CD14-positive monocyte (primary cell): ENCODE measurements around the gene RPLP1. TPM values are rescaled to one million over a fixed set of nuclear protein-coding genes. Genes with fewer than 3 reads are reported as not detected.

Experiments used
- DNase-seq, 3 donors: peaks; one replicate each; pipeline ENCODE4 v3.0.0-alpha.2; 2011 to 2022
- H2AFZ ChIP-seq: 2 replicates; pipeline ENCODE4 v1.6.0; 2012; ENCODE audit warnings: mild to moderate bottlenecking, low read depth, low read length, inconsistent platforms; ENCODE audit not compliant: insufficient read depth, poor library complexity, severe bottlenecking
- H3K27ac ChIP-seq, 2 donors: 1 replicate in 1 of 2; 2 replicates in 1 of 2; pipeline ENCODE4 v1.5.1; 2012 to 2013; ENCODE audit warnings: low read length in 2 of 2, control low read depth in 1 of 2, inconsistent platforms in 1 of 2, low read depth in 1 of 2, mild to moderate bottlenecking in 1 of 2
- H3K27me3 ChIP-seq, 2 donors: one replicate each; pipeline versions ENCODE4 v1.6.0 to v1.6.1; 2011 to 2013; ENCODE audit warnings: low read length in 2 of 2; ENCODE audit not compliant: control insufficient read depth in 2 of 2, insufficient read depth in 2 of 2
- H3K36me3 ChIP-seq, 2 donors: replicated peaks in 1 of 2; 1 replicate in 1 of 2; 2 replicates in 1 of 2; pipeline versions ENCODE4 v1.5.1 to v1.6.1; 2012 to 2013; ENCODE audit warnings: low read length in 2 of 2, control low read depth in 1 of 2, inconsistent platforms in 1 of 2, mild to moderate bottlenecking in 1 of 2; ENCODE audit not compliant: insufficient read depth in 2 of 2, control insufficient read depth in 1 of 2
- H3K4me1 ChIP-seq, 2 donors: 1 replicate in 1 of 2; 2 replicates in 1 of 2; pipeline versions ENCODE4 v1.5.1 to v1.6.1; 2012 to 2013; ENCODE audit warnings: low read length in 2 of 2, control low read depth in 1 of 2, inconsistent platforms in 1 of 2, mild to moderate bottlenecking in 1 of 2, moderate library complexity in 1 of 2; ENCODE audit not compliant: insufficient read depth in 2 of 2, control insufficient read depth in 1 of 2
- H3K4me2 ChIP-seq: replicated peaks from 2 replicates; pipeline ENCODE3; 2012; ENCODE audit warnings: low read length, moderate library complexity, mild to moderate bottlenecking; ENCODE audit not compliant: poor library complexity, severe bottlenecking; ENCODE audit errors: extremely low read depth
- H3K4me3 ChIP-seq, 3 experiments: fragments of 200-600 bp in 1 of 3; sonication (generic) in 1 of 3; replicated peaks in 1 of 3; 1 replicate in 2 of 3; 2 replicates in 1 of 3; pipeline ENCODE4 v1.5.1; 2011 to 2013; ENCODE audit warnings: low read length in 3 of 3, mild to moderate bottlenecking in 3 of 3, control low read depth in 2 of 3, low read depth in 2 of 3, inconsistent platforms in 1 of 3, moderate library complexity in 1 of 3
- H3K79me2 ChIP-seq: 2 replicates; pipeline ENCODE4 v1.6.0; 2012; ENCODE audit warnings: mild to moderate bottlenecking, control low read depth, inconsistent platforms, low read length, moderate library complexity; ENCODE audit not compliant: insufficient read depth
- H3K9ac ChIP-seq: 2 replicates; pipeline ENCODE4 v1.6.0; 2017; ENCODE audit warnings: low read length, mild to moderate bottlenecking; ENCODE audit not compliant: insufficient read depth, poor library complexity, severe bottlenecking
- H3K9me3 ChIP-seq, 2 donors: replicated peaks in 1 of 2; 1 replicate in 1 of 2; 2 replicates in 1 of 2; pipeline versions ENCODE4 v1.5.1 to v1.6.1; 2012 to 2013; ENCODE audit warnings: low read length in 2 of 2, control low read depth in 1 of 2; ENCODE audit not compliant: control insufficient read depth in 1 of 2, insufficient read depth in 1 of 2
- H4K20me1 ChIP-seq: 2 replicates; pipeline ENCODE4 v1.6.0; 2012; ENCODE audit warnings: mild to moderate bottlenecking, low read length, control low read depth, moderate library complexity; ENCODE audit not compliant: insufficient read depth
- H3K27ac Mint-ChIP-seq, 7 donors: one replicate each; pipeline ENCODE4 v1.8.0; 2020; ENCODE audit warnings: mild to moderate bottlenecking in 7 of 7, mixed read lengths in 7 of 7, moderate library complexity in 6 of 7, inconsistent platforms in 2 of 7
- H3K27me3 Mint-ChIP-seq, 3 donors: one replicate each; pipeline ENCODE4 v1.8.0; 2021 to 2022; ENCODE audit warnings: low read depth in 3 of 3, mild to moderate bottlenecking in 3 of 3, mixed read lengths in 3 of 3, moderate library complexity in 3 of 3, inconsistent platforms in 1 of 3
- H3K36me3 Mint-ChIP-seq, 2 donors: one replicate each; pipeline ENCODE4 v1.8.0; 2020; ENCODE audit warnings: mixed read lengths in 2 of 2, inconsistent platforms in 1 of 2, mild to moderate bottlenecking in 1 of 2
- H3K4me1 Mint-ChIP-seq: one replicate; pipeline ENCODE4 v1.8.0; 2020; ENCODE audit warnings: mild to moderate bottlenecking, mixed read lengths
- H3K4me3 Mint-ChIP-seq, 2 donors: one replicate each; pipeline ENCODE4 v1.8.0; 2020; ENCODE audit warnings: mild to moderate bottlenecking in 2 of 2, mixed read lengths in 2 of 2, moderate library complexity in 1 of 2
- H3K9me3 Mint-ChIP-seq, 7 donors: one replicate each; pipeline ENCODE4 v1.8.0; 2020 to 2022; ENCODE audit warnings: mixed read lengths in 7 of 7, mild to moderate bottlenecking in 6 of 7, moderate library complexity in 6 of 7, inconsistent platforms in 2 of 7
- CTCF ChIP-seq: fragments of 200-600 bp; IDR thresholded peaks from one replicate; pipeline ENCODE4 v1.8.0; 2022; ENCODE audit warnings: antibody characterized with exemption, mild to moderate bottlenecking
- WGBS: methylation state at CpG from one replicate; pipeline ENCODE4 v1.1.5; 2013; ENCODE audit warnings: missing lambda C conversion rate; ENCODE audit not compliant: insufficient coverage; 5-methylcytosine and 5-hydroxymethylcytosine counted together
- intact Hi-C, 2 donors: fragments of 100-400 bp; cut with micrococcal nuclease; formaldehyde crosslinking; loops; one replicate each; pipeline versions ENCODE4 v1.15.0 to v1.15.1; 2023
- polyA plus RNA-seq, 3 donors: library from polyadenylated mRNA; depleted of rRNA in 1 of 3; unstranded in 2 of 3; stranded (reverse) in 1 of 3; fragments of 300-500 nt in 2 of 3; fragments of >200 nt in 1 of 3; fragmentation: Illumina TruSeq in 2 of 3; gene quantifications; 1 replicate in 2 of 3; 2 replicates in 1 of 3; pipeline ENCODE4 v1.2.3, GENCODE V29; 2012 to 2021

Gene RPLP1
- polyA plus RNA-seq, 3 donors = 1,140 to 1,235 (median 1,177) TPM

- no peak overlapping the region for H3K27ac ChIP-seq
- no peaks in the 10 kb centered on the region for H3K27me3 ChIP-seq
- H3K9me3 ChIP-seq = no peaks in the 10 kb centered on the region
- WGBS = no CpG with 5 or more reads among the region's 3 CpGs
- H2AFZ ChIP-seq = no peak overlapping the region
- H3K36me3 Mint-ChIP-seq = no peaks in the 10 kb centered on the region
- intact Hi-C loops = no loop called here
- no peaks in the 10 kb centered on the region for H3K79me2 ChIP-seq
- no peak overlapping the region for H3K4me3 Mint-ChIP-seq
- no peaks in the 10 kb centered on the region for H3K4me1 ChIP-seq
- peaks cover 0 to 7% (median 3%) of the 10 kb centered on the region in 3 donors for H3K27me3 Mint-ChIP-seq
- no peak overlapping the region for H3K9ac ChIP-seq
- no peak overlapping the region for H3K4me2 ChIP-seq
- H3K4me3 ChIP-seq = no peak overlapping the region
- no peak for DNase-seq
- no peaks in the 10 kb centered on the region for H4K20me1 ChIP-seq
- no peaks in the 10 kb centered on the region for H3K9me3 Mint-ChIP-seq
- H3K36me3 ChIP-seq = no peaks in the 10 kb centered on the region
- no peaks in the 10 kb centered on the region for H3K4me1 Mint-ChIP-seq
- no peak for TF ChIP-seq CTCF
- no peak overlapping the region for H3K27ac Mint-ChIP-seq
These were observed 47.5 kb upstream of the RPLP1 start for GRCh38 chr15:69405110-69405509.

GRCh38 chr15:69407719-69408400 lies 44.8 kb upstream of the RPLP1 start:
- no peaks in the 10 kb centered on the region for H4K20me1 ChIP-seq
- peaks cover 0 to 4% (median 2%) of the 10 kb centered on the region in 3 donors for H3K27me3 Mint-ChIP-seq
- no peak for DNase-seq
- H3K4me1 ChIP-seq = no peaks in the 10 kb centered on the region
- no peaks in the 10 kb centered on the region for H3K9me3 ChIP-seq
- no peak overlapping the region for H3K4me3 ChIP-seq
- intact Hi-C loops = no loop called here
- H3K9ac ChIP-seq = no peak overlapping the region
- H3K9me3 Mint-ChIP-seq = no peaks in the 10 kb centered on the region
- no peaks in the 10 kb centered on the region for H3K36me3 Mint-ChIP-seq
- H3K27ac Mint-ChIP-seq = no peak overlapping the region
- no peaks in the 10 kb centered on the region for H3K27me3 ChIP-seq
- H3K4me1 Mint-ChIP-seq = no peaks in the 10 kb centered on the region
- WGBS = 100% methylated on average over 1 of the region's 3 CpGs
- H3K36me3 ChIP-seq = no peaks in the 10 kb centered on the region
- H3K27ac ChIP-seq = no peak overlapping the region
- TF ChIP-seq CTCF = no peak
- no peak overlapping the region for H3K4me3 Mint-ChIP-seq
- H2AFZ ChIP-seq = no peak overlapping the region
- no peak overlapping the region for H3K4me2 ChIP-seq
- H3K79me2 ChIP-seq = no peaks in the 10 kb centered on the region
